ENCODE measurements around the gene AK8.

- no peak for TF ChIP-seq TAF1 (conservative IDR thresholded peaks at IDR 0.05)
- TF ChIP-seq EGR1 (IDR thresholded peaks at IDR 0.05; ENCODE audit: low read depth in 2 of 2): no peak
- no peak for TF ChIP-seq CTCF (IDR thresholded peaks at IDR 0.05; ENCODE audit: low read depth, low read length, missing input control)
Measured at GRCh38 chr9:132857031-132857430, 21.1 kb downstream of the AK8 start.
